Hypothalamus (tissue), 51 donors: Measurements from ENCODE around the gene SREBF2.

Source experiments
- DNase-seq, 51 donors: peaks; one replicate each; lab custom pipeline; 2025; lab: John Stamatoyannopoulos, UW

SREBF2 gene

GRCh38 chr22:41917903-41918791 is 85.2 kb downstream of the SREBF2 start:
- DNase-seq = peak in 12 of 51 donors; percentile 5 to 39 (median 22)

DNA sequence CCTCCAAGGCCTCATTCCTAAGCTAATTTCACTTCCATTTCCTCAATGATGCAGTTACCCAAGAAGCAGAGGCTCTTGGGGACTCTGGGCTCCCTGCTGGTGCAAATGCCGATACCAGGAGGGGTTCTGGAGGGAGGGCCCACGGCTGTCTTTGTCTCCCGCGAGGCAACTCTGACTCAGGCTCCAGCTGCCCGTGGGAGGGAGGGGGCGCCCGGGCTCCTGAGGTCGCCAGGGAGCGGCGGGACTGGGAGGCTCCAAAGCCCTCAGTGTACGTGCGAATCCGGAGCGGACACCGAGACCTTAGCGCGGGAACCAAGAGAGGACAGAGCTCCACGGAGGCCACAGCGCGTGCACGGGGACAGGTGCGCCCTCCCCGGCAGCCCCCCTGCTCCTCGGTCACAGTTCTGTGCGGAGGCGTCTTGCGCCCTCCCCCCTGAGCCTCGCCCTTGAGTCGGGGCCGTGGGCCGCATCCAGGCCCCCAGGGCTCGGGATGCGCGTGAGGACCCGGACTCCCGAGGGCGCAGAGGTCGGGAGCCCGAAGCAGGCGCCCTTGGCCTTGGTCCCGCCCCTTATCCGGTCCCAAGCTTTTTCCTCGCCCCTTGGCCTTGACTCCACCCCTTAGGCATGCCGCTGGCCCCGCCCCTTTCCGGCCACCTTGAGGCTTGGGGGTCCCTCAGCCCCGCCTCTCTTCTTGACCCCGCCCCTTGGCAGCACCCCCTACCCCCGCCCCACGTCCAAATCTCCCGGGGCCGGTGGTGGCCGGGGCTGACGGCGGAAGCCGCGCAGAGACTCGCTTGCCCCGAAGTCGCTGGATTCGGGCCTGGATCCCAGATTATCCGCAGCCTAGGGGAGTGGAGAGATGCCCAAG is 86.7 kb downstream of the SREBF2 start:
- DNase-seq = peak in 19 of 51 donors; percentile 10 to 51 (median 27)

DNA sequence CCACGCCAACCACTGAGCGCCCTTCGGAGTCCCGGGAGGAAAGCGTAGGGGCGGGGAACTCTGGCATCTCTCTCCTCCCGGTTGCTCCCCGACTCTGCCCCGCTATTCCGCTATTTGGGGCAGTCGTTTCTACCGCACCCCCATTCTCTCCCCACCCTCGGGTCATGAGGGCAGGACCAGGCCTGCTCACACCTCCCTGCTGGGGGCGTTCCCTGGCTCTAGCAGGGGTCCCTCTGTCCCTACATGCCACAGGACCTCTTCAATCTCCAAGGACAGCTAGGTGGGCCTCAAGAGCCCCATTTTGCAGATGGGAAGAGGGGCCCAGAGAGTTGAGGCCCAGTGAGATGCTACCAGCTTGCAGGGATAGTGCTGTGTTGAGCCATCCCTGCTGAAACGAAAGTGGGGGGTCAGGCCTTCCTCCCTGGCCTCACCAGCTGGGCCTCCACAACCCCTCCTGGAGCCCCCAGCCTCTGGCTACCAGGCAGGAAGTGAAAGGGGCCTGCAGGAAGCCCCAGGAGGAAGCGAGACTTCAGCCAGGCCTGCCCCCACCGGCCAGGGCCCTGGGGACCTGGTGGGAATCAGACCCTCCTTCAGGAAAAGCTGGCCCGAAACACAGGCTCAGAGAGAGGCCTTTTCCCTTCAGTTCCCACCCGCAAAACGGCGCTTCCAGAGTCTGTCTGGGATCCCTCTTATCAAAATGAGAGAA is 87.5 kb downstream of the SREBF2 start:
- DNase-seq = peak in 16 of 51 donors; percentile 7 to 39 (median 20)

- no peak for DNase-seq
Observed at GRCh38 chr22:41922328-41922727, 89.4 kb downstream of the SREBF2 start.

DNA sequence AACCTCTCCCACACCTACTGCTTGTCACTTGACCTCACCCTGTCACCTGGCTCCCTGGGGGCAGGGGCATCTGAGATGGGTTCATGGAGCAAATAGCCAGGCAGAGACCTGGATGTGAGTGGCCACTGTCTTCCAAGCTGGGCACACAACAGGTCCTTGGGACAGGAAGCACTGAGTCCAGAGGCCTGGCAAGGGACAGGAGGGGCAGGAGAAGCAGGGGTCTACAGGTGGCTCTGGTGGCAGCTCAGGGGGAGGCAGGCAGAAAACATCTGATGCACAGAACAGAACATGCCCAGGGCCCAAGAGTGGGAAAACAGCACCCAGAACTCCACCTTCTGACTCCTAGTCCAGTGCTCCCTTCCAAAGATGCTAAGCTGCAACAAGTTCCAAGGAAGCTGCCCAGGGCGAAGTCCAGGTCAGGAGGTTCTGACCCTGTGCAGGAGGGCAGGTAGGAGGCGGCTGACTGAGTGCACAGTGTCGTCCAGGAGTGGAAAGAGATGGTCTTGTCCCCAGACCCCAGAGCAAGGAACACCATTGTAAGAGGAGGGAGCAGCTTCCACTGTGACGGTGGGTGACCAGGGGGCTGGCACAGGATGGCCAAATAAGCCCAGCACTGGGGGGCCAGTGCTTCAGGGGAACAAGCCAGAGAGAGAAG is 90.2 kb downstream of the SREBF2 start:
- no peak for DNase-seq

DNA sequence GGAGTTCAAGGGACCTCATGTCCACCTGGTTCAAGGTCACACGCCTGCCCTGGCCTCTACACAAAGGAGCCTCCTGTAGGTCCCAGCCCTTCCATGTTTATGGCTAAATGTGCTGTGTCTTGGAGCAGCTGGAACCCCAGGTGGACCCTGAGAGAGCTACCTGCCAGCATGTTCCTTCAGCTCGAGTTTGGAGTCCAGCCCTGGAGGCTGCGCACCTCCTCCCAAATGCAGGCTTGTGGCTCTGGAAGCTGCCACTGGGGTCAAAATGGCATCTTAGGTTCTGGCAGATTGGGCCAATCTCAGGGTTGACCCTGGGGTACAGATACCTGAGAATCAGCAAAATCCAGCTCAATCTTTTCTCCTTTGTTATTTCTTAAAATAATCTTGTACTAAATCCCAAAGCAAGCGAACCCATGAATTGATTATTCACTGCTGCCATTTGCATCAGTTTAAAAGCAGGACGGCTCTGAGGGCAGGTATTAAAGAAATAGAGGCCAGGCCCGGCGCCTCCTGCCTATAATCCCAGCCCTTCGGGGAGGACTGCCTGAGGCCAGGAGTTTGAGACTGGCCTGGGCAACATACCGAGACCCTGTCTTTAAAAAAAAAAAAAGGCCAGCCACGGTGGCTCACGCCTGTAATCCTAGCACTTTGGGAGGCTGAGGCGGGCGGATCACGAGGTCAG is 90.8 kb downstream of the SREBF2 start:
- DNase-seq = no peak

DNA sequence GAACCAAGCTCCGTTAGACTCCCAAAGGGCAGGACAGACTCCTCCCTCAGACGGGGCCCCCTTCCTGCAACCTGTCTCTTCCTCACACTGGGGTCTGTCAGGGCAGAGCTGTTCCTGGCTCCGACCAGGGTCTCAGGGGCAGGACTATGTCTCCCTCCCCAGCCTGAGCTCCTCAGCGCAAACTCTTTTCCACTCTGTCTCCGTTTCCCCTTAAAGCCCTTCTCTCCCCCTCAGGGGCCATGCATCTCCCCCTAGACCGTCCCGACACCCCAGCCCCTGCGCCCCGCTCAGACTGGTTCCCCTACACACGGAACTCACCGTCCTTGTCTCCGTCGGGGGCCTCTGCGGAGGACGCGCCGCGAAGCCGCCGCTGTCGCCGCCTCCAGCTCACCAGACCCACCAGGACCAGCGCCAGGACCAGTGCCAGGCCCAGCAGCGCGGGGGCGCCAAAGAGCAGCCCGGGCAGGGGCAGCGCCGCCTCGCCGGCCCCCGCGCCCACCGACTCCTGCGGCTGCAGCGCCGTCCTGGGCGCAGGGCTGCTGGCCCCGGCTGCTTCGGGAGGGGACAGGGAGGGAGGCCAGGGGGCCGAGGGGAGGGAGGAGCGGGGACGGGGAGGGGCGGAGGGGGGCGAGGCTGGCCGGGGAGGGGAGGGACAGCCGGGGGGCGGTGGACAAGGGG is 93.0 kb downstream of the SREBF2 start:
- DNase-seq = peak in 21 of 51 donors; percentile 8 to 58 (median 25)

DNA sequence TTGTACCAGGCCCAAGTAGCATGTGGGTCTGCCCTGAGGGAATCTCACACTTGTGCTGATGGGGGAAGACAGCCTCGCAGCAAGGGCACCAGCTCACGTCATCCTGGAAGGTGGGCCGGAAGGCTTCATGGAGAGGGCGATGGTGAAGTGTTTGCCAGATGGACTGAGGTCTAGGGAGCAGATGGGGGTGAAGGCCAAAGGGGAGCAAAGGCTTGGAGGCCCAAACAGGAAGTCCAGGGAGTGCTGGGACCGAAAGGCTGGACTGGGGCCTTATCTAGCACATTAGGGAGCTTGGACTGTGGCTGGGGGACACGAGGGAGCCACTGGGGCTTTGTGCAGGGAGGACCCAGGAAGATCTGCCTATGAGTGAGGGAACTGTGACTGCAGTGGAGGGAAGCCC is 94.9 kb downstream of the SREBF2 start:
- no peak for DNase-seq

GRCh38 chr22:41928593-41929417 is 95.9 kb downstream of the SREBF2 start:
- no peak for DNase-seq

- no peak for DNase-seq
Observed at GRCh38 chr22:41929418-41929810, 96.5 kb downstream of the SREBF2 start.

GRCh38 chr22:41931701-41932269 is 98.9 kb downstream of the SREBF2 start:
- DNase-seq = no peak

DNA sequence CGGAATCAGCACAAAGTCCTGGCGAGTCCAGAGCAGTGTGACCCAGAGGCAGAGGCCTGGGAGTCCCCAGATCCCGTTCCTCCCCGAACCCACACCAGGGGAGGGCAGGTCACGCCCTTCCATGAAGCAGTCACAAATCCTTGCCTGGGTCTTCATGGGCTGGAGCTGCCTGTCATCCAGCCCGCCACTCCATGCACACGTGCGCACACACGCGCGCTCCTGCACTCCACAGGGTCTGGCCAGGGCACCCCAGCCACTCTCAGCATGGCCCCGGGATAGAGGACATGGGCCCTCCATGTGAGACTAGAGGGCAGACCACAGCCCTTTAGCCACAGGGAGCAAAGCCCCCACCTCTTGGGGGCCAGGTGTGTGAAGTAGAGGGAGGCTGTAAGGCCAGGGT is 99.4 kb downstream of the SREBF2 start:
- DNase-seq = no peak

GRCh38 chr22:41933411-41934177 is 100.7 kb downstream of the SREBF2 start:
- no peak for DNase-seq

GRCh38 chr22:41934284-41935014 is 101.5 kb downstream of the SREBF2 start:
- no peak for DNase-seq

GRCh38 chr22:41935015-41935351 is 102.1 kb downstream of the SREBF2 start:
- DNase-seq = peak in 15 of 51 donors; percentile 6 to 36 (median 25)

- no peak for DNase-seq
Observed at GRCh38 chr22:41935509-41935908, 102.6 kb downstream of the SREBF2 start.

DNA sequence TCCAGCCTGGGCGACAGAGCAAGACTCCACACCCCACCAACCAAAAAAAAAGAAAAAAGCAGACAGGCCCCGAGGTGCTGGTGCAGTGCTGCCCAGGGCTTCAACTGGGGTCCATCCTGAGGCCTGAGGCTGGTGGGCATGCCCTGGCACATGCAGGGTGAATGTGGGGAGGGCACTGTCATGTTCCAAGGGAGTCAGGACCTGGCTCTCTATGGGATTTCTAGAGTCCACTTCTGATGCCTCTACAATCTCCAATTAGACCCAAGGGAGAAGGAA is 103.9 kb downstream of the SREBF2 start:
- DNase-seq = no peak
